ENCODE measurements around the gene LDLRAD4.

LDLRAD4 gene

GRCh38 chr18:13500869-13501542 is 282.4 kb downstream of the LDLRAD4 start:
- ATAC-seq: peak; percentile 90
- TF ChIP-seq BACH2 (CRISPR knock-in tag; IDR thresholded peaks at IDR 0.05; ENCODE audit: borderline replicate concordance) (no peak), TCF4 (CRISPR knock-in tag; IDR thresholded peaks at IDR 0.05; ENCODE audit: borderline replicate concordance) (no peak), ARNTL (CRISPR knock-in tag; IDR thresholded peaks at IDR 0.05; ENCODE audit: borderline replicate concordance, low read depth) (no peak), ZFP3 (CRISPR knock-in tag; IDR thresholded peaks at IDR 0.05) (no peak), SNAI2 (CRISPR knock-in tag; IDR thresholded peaks at IDR 0.05) (no peak), ZNF565 (CRISPR knock-in tag; conservative IDR thresholded peaks at IDR 0.05; ENCODE audit: low read depth) (no peak), TOX (CRISPR knock-in tag; IDR thresholded peaks at IDR 0.05; ENCODE audit: borderline replicate concordance) (no peak), ZC3H10 (CRISPR knock-in tag; IDR thresholded peaks at IDR 0.05) (no peak), CSDC2 (CRISPR knock-in tag; IDR thresholded peaks at IDR 0.05) (no peak), ZNF8 (CRISPR knock-in tag; IDR thresholded peaks at IDR 0.05) (no peak), CSRNP3 (CRISPR knock-in tag; IDR thresholded peaks at IDR 0.05) (no peak), ESRRG (CRISPR knock-in tag; IDR thresholded peaks at IDR 0.05) (no peak), ISL1 (CRISPR knock-in tag; IDR thresholded peaks at IDR 0.05) (peak; percentile 59), GLIS3 (CRISPR knock-in tag; IDR thresholded peaks at IDR 0.05) (no peak)
- TF ChIP-seq, protein P1, sequence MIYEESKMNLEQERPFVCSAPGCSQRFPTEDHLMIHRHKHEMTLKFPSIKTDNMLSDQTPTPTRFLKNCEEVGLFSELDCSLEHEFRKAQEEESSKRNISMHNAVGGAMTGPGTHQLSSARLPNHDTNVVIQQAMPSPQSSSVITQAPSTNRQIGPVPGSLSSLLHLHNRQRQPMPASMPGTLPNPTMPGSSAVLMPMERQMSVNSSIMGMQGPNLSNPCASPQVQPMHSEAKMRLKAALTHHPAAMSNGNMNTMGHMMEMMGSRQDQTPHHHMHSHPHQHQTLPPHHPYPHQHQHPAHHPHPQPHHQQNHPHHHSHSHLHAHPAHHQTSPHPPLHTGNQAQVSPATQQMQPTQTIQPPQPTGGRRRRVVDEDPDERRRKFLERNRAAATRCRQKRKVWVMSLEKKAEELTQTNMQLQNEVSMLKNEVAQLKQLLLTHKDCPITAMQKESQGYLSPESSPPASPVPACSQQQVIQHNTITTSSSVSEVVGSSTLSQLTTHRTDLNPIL (CRISPR knock-in tag; IDR thresholded peaks at IDR 0.05; ENCODE audit: low read depth): peak; percentile 17; the same call in 1 of the 2 replicates
- TF ChIP-seq, protein P2, sequence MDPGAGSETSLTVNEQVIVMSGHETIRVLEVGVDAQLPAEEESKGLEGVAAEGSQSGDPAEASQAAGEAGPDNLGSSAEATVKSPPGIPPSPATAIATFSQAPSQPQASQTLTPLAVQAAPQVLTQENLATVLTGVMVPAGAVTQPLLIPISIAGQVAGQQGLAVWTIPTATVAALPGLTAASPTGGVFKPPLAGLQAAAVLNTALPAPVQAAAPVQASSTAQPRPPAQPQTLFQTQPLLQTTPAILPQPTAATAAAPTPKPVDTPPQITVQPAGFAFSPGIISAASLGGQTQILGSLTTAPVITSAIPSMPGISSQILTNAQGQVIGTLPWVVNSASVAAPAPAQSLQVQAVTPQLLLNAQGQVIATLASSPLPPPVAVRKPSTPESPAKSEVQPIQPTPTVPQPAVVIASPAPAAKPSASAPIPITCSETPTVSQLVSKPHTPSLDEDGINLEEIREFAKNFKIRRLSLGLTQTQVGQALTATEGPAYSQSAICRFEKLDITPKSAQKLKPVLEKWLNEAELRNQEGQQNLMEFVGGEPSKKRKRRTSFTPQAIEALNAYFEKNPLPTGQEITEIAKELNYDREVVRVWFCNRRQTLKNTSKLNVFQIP (CRISPR knock-in tag; IDR thresholded peaks at IDR 0.05; ENCODE audit: borderline replicate concordance, low read depth): no peak
- TF ChIP-seq, protein P3, sequence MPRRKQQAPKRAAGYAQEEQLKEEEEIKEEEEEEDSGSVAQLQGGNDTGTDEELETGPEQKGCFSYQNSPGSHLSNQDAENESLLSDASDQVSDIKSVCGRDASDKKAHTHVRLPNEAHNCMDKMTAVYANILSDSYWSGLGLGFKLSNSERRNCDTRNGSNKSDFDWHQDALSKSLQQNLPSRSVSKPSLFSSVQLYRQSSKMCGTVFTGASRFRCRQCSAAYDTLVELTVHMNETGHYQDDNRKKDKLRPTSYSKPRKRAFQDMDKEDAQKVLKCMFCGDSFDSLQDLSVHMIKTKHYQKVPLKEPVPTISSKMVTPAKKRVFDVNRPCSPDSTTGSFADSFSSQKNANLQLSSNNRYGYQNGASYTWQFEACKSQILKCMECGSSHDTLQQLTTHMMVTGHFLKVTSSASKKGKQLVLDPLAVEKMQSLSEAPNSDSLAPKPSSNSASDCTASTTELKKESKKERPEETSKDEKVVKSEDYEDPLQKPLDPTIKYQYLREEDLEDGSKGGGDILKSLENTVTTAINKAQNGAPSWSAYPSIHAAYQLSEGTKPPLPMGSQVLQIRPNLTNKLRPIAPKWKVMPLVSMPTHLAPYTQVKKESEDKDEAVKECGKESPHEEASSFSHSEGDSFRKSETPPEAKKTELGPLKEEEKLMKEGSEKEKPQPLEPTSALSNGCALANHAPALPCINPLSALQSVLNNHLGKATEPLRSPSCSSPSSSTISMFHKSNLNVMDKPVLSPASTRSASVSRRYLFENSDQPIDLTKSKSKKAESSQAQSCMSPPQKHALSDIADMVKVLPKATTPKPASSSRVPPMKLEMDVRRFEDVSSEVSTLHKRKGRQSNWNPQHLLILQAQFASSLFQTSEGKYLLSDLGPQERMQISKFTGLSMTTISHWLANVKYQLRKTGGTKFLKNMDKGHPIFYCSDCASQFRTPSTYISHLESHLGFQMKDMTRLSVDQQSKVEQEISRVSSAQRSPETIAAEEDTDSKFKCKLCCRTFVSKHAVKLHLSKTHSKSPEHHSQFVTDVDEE (CRISPR knock-in tag; IDR thresholded peaks at IDR 0.05): no peak

DNA sequence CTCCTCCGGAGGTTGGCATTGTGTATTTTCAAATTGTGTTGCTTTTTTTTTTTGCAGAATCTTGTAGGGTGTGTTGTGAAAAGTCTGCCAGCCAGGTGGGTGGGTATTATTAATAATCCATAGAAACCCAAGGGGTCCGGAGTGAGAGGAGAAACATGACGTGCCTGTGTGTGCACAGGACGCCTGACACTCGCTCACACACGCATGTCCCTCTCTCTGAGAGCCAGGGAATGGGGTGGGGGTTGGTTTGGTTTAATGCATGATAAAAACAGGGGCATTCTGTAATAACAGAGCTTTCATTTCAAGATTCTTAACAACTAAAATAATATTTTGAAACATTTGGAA is 283.0 kb downstream of the LDLRAD4 start:
- ATAC-seq: no peak
- TF ChIP-seq ZC3H10 (CRISPR knock-in tag; IDR thresholded peaks at IDR 0.05) (no peak), TCF4 (CRISPR knock-in tag; IDR thresholded peaks at IDR 0.05; ENCODE audit: borderline replicate concordance) (no peak), ZFP30 (CRISPR knock-in tag; IDR thresholded peaks at IDR 0.05) (no peak), RARB (CRISPR knock-in tag; IDR thresholded peaks at IDR 0.05) (no peak), SNAI2 (CRISPR knock-in tag; IDR thresholded peaks at IDR 0.05) (no peak), ZNF8 (CRISPR knock-in tag; IDR thresholded peaks at IDR 0.05) (no peak), ZNF70 (CRISPR knock-in tag; IDR thresholded peaks at IDR 0.05) (no peak), CSDC2 (CRISPR knock-in tag; IDR thresholded peaks at IDR 0.05) (no peak), CSRNP3 (CRISPR knock-in tag; IDR thresholded peaks at IDR 0.05) (no peak), BACH2 (CRISPR knock-in tag; IDR thresholded peaks at IDR 0.05; ENCODE audit: borderline replicate concordance) (no peak), ZFP3 (CRISPR knock-in tag; IDR thresholded peaks at IDR 0.05) (no peak), TOX (CRISPR knock-in tag; IDR thresholded peaks at IDR 0.05; ENCODE audit: borderline replicate concordance) (no peak)
- TF ChIP-seq, protein P1 (CRISPR knock-in tag; IDR thresholded peaks at IDR 0.05; ENCODE audit: low read depth): no peak
- TF ChIP-seq, protein P2 (CRISPR knock-in tag; IDR thresholded peaks at IDR 0.05; ENCODE audit: borderline replicate concordance, low read depth): no peak
- TF ChIP-seq, protein P4, sequence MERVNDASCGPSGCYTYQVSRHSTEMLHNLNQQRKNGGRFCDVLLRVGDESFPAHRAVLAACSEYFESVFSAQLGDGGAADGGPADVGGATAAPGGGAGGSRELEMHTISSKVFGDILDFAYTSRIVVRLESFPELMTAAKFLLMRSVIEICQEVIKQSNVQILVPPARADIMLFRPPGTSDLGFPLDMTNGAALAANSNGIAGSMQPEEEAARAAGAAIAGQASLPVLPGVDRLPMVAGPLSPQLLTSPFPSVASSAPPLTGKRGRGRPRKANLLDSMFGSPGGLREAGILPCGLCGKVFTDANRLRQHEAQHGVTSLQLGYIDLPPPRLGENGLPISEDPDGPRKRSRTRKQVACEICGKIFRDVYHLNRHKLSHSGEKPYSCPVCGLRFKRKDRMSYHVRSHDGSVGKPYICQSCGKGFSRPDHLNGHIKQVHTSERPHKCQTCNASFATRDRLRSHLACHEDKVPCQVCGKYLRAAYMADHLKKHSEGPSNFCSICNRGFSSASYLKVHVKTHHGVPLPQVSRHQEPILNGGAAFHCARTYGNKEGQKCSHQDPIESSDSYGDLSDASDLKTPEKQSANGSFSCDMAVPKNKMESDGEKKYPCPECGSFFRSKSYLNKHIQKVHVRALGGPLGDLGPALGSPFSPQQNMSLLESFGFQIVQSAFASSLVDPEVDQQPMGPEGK (CRISPR knock-in tag; IDR thresholded peaks at IDR 0.05; ENCODE audit: borderline replicate concordance): no peak

All from SK-N-SH treated with all-trans-retinoic acid at 6 μM for 48 hours (cell line).